HG03139 (cell line): ENCODE data around the gene SYNGR4.

Source experiments
- ATAC-seq: cut with Tn5 transposase; IDR thresholded peaks from one replicate; pipeline ENCODE4 v1.9.1; 2021; ENCODE audit not compliant: unreplicated experiment

SYNGR4 gene

DNA sequence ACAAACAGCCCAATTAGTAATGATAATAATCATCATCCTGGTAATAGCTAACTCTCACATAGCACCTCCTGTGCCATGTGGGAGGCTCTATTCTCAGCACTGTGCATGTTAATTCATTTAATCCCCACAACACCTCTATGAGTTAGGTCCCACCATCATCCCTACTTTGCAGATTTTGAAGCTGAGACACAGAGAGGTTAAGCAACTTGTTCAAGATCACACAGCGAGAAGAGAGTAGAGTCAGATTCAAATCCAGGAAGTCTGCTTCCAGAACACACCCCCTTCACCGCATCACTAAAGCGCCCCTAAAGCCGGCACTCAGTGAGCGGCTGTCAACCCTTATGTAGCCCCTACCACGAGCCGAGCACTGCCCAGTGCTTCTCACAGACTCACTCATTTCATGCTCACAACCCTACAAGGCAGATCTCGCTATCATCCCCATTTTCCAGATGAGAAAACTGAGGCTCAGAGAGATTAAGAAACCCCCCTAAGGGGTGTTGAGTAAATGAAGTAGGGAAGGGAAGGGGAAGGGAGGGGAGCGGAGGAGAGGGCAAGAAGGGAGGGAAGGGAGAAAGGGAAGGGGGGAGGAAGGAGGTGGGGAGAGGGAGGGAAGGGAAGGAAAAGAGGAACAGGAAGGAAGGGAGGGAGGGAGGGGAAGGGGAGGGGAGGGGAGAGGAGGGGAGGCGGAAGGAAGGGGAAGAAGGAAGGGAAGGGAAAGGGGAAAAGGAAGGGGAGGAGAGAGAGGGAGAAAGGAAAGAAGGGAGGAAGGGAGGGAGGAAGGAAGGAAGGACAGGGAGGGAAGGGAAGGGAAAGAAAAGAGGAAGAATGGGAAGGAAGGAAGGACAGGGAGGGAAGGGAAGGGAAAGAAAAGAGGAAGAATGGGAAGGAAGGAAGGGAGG, 22.4 kb upstream of the SYNGR4 start:
- no peak for ATAC-seq

GRCh38 chr19:48342414-48342738, 21.8 kb upstream of the SYNGR4 start:
- ATAC-seq: no peak

DNA sequence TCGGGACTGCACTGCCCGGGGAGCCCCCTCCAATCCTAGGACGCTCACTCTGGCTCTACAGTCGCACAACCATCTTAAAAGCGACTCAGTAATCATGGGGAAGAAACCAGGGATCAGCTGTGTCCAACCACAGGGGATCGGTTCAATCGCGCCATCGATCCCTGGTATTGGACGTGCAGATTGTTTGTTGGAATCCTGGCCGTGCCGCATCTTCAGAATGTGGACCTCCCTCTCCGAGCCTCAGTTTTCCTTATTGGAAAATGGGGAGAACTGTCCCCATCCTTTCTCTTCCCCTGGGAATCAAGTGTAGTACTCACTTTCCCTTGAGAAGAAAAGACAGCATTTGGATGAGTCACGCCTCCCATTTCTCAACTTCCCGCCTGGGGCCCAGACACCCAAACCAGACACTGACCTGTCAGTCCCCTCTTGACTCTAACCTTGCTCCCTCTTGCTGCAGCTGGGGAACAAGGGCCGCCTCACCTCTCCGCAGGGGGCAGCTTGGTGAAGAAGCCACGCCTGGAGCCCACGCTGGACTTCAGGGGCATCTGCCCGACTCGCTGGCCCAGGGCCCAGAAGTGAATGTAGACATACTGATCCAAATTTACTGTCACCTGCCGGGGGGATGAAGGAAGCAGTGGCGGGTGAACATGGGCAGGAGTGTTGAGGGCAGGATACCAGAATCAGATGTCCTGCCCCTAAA, 21.2 kb upstream of the SYNGR4 start:
- ATAC-seq: no peak

DNA sequence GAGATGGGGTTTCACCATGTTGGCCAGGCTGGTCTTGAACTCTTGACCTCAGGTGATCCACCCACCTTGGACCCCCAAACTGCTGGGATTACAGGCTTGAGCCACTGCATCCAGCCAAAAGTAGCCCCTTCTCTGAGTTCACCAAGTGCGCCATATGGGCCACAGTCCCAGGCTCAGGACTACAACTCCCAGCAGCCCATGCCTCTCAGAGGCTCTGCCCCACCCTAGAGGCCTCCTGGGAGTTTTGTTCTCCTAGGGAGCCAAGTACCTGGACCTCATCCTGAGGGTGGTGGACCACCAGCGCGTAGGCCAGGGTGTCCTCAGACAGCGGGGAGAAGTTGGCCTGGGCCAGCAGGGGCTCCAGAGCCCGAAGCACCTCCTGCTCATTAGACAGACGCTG, 19.3 kb upstream of the SYNGR4 start:
- ATAC-seq: no peak

GRCh38 chr19:48346191-48346590, 18.0 kb upstream of the SYNGR4 start:
- no peak for ATAC-seq

- no peak for ATAC-seq
Measured at GRCh38 chr19:48348045-48348444, 16.1 kb upstream of the SYNGR4 start.

- no peak for ATAC-seq
Measured at GRCh38 chr19:48348737-48349136, 15.4 kb upstream of the SYNGR4 start.

DNA sequence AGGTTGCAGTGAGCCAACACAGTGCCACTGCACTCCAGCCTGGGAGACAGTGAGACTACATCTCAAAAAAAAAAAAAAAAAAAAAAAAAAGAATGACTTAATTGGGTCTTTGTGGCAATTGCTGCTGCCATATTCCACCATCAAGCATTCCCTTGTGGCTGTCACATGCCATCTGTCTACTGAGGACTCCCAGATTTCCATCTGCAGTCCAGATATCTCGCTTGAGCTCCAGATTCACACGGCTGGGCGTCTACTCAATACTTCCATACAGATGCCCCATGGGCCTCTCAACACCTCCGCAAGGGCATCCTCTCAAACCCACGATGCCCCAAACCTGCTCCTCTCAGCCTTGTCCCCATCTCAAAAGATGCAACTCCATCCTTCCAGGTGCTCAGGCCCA, 13.3 kb upstream of the SYNGR4 start:
- ATAC-seq: no peak

DNA sequence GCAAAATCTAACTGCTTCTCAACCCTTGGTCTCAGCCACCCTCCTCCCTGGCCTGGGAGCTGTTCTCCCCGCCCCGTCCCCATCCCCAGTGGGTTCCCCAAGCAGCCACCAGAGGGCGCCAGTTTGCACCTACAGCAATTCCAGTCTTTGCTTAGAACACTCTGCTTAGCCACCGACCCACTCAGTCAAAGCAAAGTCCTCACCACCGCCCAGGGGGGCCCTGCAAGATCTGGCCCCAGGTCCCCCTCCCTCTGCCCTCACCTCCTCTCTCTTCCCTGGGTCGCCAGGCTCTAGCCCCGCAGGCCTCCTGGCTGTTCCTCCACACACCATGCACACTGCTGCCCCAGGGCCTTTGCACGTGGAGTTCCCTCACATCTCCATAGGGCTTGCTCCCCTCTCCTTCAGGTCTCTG, 12.8 kb upstream of the SYNGR4 start:
- no peak for ATAC-seq

DNA sequence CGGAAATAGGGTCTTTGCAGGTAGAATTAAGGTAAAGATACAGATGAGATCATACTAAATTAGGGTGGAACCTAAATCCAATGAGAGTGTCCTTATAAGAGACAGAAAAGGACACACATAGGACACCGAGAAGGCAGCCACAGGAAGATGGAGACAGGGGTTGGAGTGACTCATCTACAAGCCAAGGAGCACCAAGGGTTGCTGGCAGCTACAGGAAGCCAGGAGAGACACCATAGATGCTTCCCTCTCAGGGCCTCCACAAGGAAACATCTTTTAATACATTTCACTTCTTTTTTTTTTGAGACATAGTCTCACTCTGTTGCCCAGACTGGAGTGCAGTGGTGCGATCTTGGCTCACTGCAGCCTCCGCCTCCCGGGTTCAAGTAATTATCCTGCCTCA, 10.5 kb upstream of the SYNGR4 start:
- no peak for ATAC-seq

DNA sequence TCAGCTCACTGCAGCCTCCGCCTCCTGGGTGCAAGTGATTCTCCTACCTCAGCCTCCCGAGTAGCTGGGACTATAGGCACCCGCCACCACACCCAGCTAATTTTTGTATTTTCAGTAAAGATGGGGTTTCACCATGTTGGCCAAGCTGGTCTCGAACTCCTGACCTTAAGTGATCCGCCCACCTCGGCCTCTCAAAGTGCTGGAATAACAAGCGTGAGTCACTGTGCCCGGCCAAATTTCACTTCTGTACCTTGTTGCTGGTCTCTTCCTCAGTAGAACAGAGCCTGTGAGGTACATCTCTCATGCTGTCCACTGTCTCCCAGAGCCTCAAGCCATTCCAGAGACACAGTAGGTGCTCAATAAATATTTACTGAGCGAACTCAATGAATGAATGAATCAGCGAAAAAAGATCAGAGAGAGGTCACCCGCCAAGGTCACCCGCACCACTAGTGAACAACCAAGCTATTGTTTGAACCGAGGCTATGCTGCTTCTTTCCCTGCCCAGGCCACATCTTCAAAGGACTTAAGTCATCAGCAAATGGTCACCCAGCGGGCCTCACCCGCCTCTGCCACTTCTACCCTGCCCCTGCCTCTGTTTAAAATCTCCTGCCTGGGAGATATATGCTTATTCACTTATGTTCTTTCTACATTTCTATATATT, 9.7 kb upstream of the SYNGR4 start:
- no peak for ATAC-seq

- no peak for ATAC-seq
Measured at GRCh38 chr19:48355365-48355954, 8.7 kb upstream of the SYNGR4 start.

DNA sequence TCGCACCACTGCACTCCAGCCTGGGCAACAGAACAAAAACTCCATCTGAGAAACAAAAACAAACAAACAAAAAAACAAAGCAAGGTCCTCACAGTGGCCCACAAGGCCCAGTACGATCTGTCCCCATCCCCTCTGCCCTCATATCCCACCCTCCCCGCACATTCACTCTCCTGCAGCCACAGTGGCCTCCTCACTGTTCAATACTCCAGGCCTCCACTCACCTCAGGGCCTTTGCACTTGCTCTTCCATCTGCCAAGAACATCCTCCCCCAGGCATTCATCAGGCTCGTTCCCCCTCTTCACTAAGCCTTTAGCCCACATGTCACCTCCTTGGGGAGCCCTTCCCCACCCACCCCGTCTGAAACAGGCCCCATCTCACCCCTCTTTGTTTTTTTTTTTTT, 5.0 kb upstream of the SYNGR4 start:
- ATAC-seq: no peak

GRCh38 chr19:48361912-48362311, 2.3 kb upstream of the SYNGR4 start:
- no peak for ATAC-seq

- peak; percentile 42 for ATAC-seq
Measured at GRCh38 chr19:48362716-48363499, 1.3 kb upstream of the SYNGR4 start.

DNA sequence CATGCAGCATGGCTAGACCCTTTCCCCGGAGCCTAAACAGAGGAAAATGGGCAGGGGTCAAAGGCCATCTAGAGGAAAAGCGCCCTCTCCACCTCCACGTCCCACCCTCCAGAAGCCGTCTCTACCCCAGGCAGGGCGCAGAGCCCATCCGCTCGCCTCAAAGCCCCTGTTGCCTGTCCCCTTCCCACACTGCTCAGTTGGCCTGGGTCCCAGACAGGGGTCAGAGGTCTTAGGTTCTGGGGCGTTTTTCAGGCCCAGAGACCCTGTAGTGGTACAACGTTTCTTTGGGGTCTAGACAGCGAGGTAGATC, 712 bp upstream of the SYNGR4 start:
- no peak for ATAC-seq

GRCh38 chr19:48364598-48365348, 606 bp downstream of the SYNGR4 start:
- ATAC-seq: no peak

DNA sequence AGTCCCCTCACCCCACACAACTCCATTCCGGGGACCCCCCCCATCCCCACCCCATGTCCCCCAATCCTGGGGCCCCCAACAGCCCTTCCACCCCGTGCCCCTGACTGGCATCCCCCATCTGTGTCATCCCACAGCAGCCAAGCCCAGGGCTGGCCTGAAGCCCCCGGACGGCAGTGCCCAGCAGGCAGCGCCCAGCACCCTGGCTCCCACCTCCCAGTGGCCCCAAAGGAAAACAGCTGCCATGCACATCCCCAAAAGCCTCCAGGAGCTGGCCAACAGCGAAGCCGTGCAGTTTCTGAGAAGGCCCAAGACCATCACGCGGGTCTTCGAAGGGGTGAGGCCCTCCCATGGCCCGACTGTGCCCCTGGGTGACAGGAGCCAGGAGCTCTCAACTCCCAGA, 1.4 kb downstream of the SYNGR4 start:
- ATAC-seq: no peak

DNA sequence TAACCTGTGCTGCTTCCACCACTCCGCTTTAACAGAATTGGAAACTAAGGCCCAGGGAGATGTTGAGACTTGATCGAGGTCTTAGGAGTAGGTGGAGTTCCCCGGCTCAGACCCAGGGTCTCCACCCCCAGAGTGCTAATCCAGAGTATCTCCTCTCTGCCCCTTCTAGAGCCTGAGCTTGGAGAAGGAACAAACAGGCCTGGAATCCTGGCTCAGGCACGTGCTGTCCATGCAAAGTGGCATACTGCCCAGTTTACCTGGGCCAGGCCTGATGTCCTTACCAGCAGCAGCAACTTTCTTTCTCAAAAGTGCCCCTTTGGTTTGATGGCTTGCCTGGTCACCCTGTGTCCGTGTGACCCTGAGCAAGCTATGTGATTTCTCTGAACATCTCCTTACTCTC, 3.7 kb downstream of the SYNGR4 start:
- no peak for ATAC-seq

DNA sequence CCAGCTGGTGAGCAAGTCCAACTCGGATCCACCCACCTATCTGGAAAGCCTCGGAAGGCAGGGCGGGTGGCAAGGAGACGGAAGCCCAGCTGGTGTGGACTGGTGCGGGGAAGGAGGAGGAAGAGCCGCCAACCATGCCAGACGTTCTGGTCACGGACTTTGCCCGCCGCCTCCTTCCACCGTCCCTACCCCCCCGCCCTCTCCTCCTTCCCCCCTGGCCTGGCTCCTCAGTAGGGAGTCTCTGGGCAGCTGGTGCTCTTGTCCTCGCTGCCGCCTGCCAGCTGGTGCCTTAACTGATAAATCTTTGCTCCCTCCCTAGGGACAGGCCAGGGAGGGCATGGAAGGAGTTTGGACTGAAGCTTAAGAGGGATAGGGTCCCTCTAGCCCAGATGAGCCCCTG, 4.8 kb downstream of the SYNGR4 start:
- ATAC-seq: no peak
